Left ventricle myocardium inferior (tissue), 1 donor: ENCODE results near the gene MYRIP. TPM values are rescaled to one million over a fixed set of nuclear protein-coding genes. Genes with fewer than 3 reads are reported as not detected.
"Not testable (repeated sequence)": the region's sequence is repeated elsewhere in the genome, so short reads cannot be mapped to it uniquely, and the experiment has no call there.

Source experiments
- DNase-seq: peaks from one replicate; pipeline ENCODE4 v3.0.0-alpha.2; 2020
- H3K27ac ChIP-seq: fragments of 200-600 bp; replicated peaks from 2 replicates; pipeline ENCODE4 v1.8.0; 2021
- H3K27me3 ChIP-seq: fragments of 200-600 bp; 2 replicates; pipeline ENCODE4 v1.8.0; 2021; ENCODE audit warnings: low read depth
- H3K36me3 ChIP-seq: fragments of 200-600 bp; 2 replicates; pipeline ENCODE4 v1.8.0; 2021
- H3K4me1 ChIP-seq: fragments of 200-600 bp; 2 replicates; pipeline ENCODE4 v1.8.0; 2021
- H3K4me3 ChIP-seq: fragments of 200-600 bp; 2 replicates; pipeline ENCODE4 v1.8.0; 2021; ENCODE audit warnings: mild to moderate bottlenecking, moderate library complexity
- H3K9me3 ChIP-seq: fragments of 200-600 bp; replicated peaks from 2 replicates; pipeline ENCODE4 v1.8.0; 2021
- CTCF ChIP-seq: fragments of 200-600 bp; IDR thresholded peaks from 2 replicates; pipeline ENCODE4 v1.8.0; 2021; ENCODE audit warnings: antibody characterized with exemption, mild to moderate bottlenecking, borderline replicate concordance
- intact Hi-C: fragments of 100-400 bp; cut with micrococcal nuclease; formaldehyde crosslinking; loops from one replicate; pipeline ENCODE4 v1.11.0; 2022
- total RNA-seq: library from RNA; stranded (reverse); fragmentation: NEBNext Ultra II Directional; extraction: Animal tissue kit (Norgen Biotek cat#: 25700); gene quantifications from one replicate; pipeline ENCODE4 v1.2.1, GENCODE V29; 2021
- donor health status: DM: no; HTN: yes; CAD: no; lungs with severe emphysema.

The MYRIP gene
- total RNA-seq, 1 donor from 2014 or later: 1.5 TPM

DNA sequence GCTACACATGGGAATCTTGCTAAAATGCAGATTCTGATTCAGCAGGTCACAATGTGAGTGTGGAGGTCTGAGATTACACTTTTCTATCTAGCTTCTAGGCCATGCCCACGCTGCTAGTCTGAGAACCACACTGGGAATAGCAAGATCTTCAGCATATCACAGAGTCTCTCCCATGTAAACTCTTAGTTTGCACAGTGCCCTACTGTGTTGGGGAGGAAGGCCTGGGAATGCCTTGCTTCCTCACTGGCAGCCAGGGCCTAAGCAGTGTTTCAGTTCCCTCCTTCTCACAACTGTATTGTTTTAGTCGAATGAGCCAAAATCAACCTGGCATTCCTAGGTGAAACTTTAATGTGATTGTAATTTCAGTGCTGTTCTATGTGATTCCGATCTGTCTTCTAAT is 320.1 kb downstream of the MYRIP start:
- intact Hi-C loops: no loop called here

DNA sequence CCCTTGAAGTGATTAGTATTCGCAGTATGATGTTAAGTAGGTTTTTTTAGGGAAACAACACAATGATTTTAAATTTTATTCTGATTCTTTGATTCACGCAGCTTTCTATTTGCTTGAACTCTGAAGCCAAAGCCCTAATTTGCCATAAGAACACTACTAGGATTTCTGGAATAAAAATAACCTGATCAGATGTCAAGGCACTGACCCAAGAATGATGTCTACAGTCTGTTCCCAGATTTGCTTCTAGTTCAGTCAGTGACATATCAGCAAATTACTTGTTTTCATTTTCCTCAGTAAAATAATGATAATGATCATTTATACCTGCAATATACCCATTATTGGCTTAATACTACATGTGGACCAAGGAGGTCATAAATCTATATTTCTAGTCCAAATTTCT is 320.6 kb downstream of the MYRIP start:
- intact Hi-C loops: no loop called here
- TF ChIP-seq CTCF: no peak
- no peaks in the 10 kb centered on the region for H3K27me3 ChIP-seq
- H3K36me3 ChIP-seq: no peaks in the 10 kb centered on the region
- peaks cover 21% of the 10 kb centered on the region for H3K9me3 ChIP-seq
- DNase-seq: no peak
- H3K27ac ChIP-seq: no peak overlapping the region
- H3K4me3 ChIP-seq: no peak overlapping the region
- H3K4me1 ChIP-seq: no peaks in the 10 kb centered on the region

More for the DNA sequence above, 320.1 kb downstream of the MYRIP start:
- Histone ChIP-seq H3K27me3 (no peaks in the 10 kb centered on the region), H3K27ac (no peak overlapping the region), H3K4me1 (no peaks in the 10 kb centered on the region), H3K4me3 (no peak overlapping the region), H3K36me3 (no peaks in the 10 kb centered on the region), H3K9me3 (peaks cover 17% of the 10 kb centered on the region)
- DNase-seq: no peak
- no peak for TF ChIP-seq CTCF

DNA sequence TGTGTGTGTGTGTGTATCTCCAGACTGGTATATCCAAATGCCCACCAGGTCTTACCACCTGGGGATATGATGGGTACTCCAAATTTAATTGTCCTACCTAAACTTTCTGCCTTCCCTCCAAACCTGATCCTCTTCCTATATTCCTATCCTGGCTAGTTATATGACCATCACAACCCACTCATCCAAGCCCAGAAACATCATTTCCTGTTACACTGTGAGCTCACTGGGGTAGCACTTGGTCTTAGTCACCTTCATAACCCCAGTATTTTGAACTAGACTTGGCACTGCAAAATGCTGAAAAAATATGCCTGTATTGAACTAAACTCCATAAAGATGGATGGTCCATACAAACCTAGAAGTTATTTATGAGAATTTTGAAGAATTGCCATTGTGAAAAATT is 321.3 kb downstream of the MYRIP start:
- Histone ChIP-seq H3K27ac (no peak overlapping the region), H3K4me1 (no peaks in the 10 kb centered on the region), H3K9me3 (peaks cover 28% of the 10 kb centered on the region), H3K27me3 (no peaks in the 10 kb centered on the region), H3K4me3 (no peak overlapping the region), H3K36me3 (no peaks in the 10 kb centered on the region)
- intact Hi-C loops: no loop called here
- TF ChIP-seq CTCF: no peak
- DNase-seq: no peak

GRCh38 chr3:40133886-40134575 is 324.6 kb downstream of the MYRIP start:
- peaks cover 35% of the 10 kb centered on the region for H3K9me3 ChIP-seq
- H3K27ac ChIP-seq, H3K4me1 ChIP-seq, H3K4me3 ChIP-seq, H3K36me3 ChIP-seq, DNase-seq, H3K27me3 ChIP-seq, intact Hi-C loops: not testable (repeated sequence)

DNA sequence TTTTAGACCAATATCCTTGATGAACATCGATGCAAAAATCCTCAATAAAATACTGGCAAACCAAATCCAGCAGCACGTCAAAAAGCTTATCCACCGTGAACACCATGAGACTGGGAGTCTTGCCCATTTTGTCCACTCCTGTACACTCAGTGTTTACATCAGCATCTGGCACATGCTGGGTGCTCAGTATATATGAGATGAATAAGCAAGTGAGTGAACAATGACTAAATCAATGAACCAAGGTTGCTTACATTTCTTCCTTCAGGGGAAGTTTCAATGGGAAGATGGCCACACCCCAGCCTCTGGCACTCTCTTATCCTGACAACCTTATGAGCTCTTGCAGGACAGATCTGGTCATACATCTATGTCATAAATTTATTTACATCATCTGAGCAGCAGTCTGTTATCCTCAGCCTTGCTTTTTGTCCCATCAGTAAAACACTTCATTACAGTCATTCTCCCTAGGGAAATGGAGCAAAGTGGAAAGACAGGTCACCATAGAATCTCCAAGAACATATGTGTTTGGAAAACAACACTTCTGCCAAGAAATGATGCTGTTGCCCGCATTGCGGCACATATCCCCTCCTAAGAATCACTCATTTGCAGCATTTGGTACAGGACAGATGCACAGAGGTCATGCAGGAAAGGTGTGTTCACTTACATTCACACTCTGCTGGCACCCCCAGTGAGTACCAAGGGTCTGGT is 328.3 kb downstream of the MYRIP start:
- Histone ChIP-seq H3K4me3 (no peak overlapping the region), H3K4me1 (no peaks in the 10 kb centered on the region), H3K27ac (no peak overlapping the region), H3K27me3 (no peaks in the 10 kb centered on the region), H3K9me3 (peaks cover 38% of the 10 kb centered on the region), H3K36me3 (no peaks in the 10 kb centered on the region)
- no peak for TF ChIP-seq CTCF
- intact Hi-C loops: no loop called here
- no peak for DNase-seq
